SK-N-SH (cell line): Measurements from ENCODE around the gene USP14. TPM values are rescaled to one million over a fixed set of nuclear protein-coding genes. Genes with fewer than 3 reads are reported as not detected.

Experiments used
- CTCF ChIA-PET: fragments of 300-600, 350-600 bp; formaldehyde crosslinking; extraction: SDS; loops from one replicate; lab custom pipeline; 2021; lab: Yijun Ruan, JAX
- POLR2A ChIA-PET: fragments of 350-600 bp; sonication (Branson Sonifier 250); formaldehyde crosslinking; extraction: SDS; loops from one replicate; lab custom pipeline; 2020; ENCODE audit warnings: antibody characterized with exemption, inconsistent platforms; lab: Yijun Ruan, JAX
- DNase-seq: peaks from one replicate; pipeline ENCODE4 v3.0.0; 2012
- H2AFZ ChIP-seq: fragments of 200-600 bp; sonication (generic); 2 replicates; pipeline ENCODE4 v1.8.1; 2016; ENCODE audit warnings: antibody characterized with exemption, mild to moderate bottlenecking, low read depth
- H3F3A ChIP-seq: fragments of 200-600 bp; sonication (generic); replicated peaks from 2 replicates; pipeline ENCODE3; 2016; ENCODE audit warnings: antibody characterized with exemption, mild to moderate bottlenecking; ENCODE audit not compliant: insufficient read depth
- H3K27ac ChIP-seq, 2 experiments: fragments of 200-500 bp in 1 of 2; fragments of 200-600 bp in 1 of 2; sonication (Bioruptor generic) in 1 of 2; sonication (generic), shearing (Covaris generic) in 1 of 2; 2 replicates each; pipeline versions ENCODE4 v1.5.1 to v1.6.1; 2014 to 2016; ENCODE audit warnings: low read depth in 2 of 2, inconsistent platforms in 1 of 2, low read length in 1 of 2, mild to moderate bottlenecking in 1 of 2, mixed read lengths in 1 of 2
- H3K27me3 ChIP-seq: fragments of 200-600 bp; sonication (generic), shearing (Covaris generic); 2 replicates; pipeline ENCODE4 v1.6.1; 2016; ENCODE audit warnings: mixed run types; ENCODE audit not compliant: insufficient read depth
- H3K36me3 ChIP-seq, 2 experiments: fragments of 200-500 bp in 1 of 2; fragments of 200-600 bp in 1 of 2; sonication (Bioruptor generic) in 1 of 2; sonication (generic) in 1 of 2; replicated peaks in 1 of 2; 2 replicates each; pipeline versions ENCODE3 to v1.5.1; 2014 to 2016; ENCODE audit warnings: low read length in 1 of 2, mild to moderate bottlenecking in 1 of 2; ENCODE audit not compliant: insufficient read depth in 2 of 2, control insufficient read depth in 1 of 2
- H3K4me1 ChIP-seq, 2 experiments: fragments of 200-500 bp in 1 of 2; fragments of 200-600 bp in 1 of 2; sonication (Bioruptor generic) in 1 of 2; sonication (generic), shearing (Covaris generic) in 1 of 2; 2 replicates each; pipeline versions ENCODE4 v1.5.1 to v1.6.1; 2014 to 2016; ENCODE audit warnings: low read depth in 1 of 2, low read length in 1 of 2, mixed run types in 1 of 2; ENCODE audit not compliant: insufficient read depth in 2 of 2, control insufficient read depth in 1 of 2
- H3K4me2 ChIP-seq: fragments of 200-600 bp; sonication (generic), shearing (Covaris generic); 2 replicates; pipeline ENCODE4 v1.6.1; 2017; ENCODE audit warnings: mixed run types
- H3K4me3 ChIP-seq, 2 experiments: fragments of 200-500 bp in 1 of 2; fragments of 200-600 bp in 1 of 2; sonication (Bioruptor generic) in 1 of 2; sonication (generic), shearing (Covaris generic) in 1 of 2; 2 replicates each; pipeline versions ENCODE4 v1.5.1 to v1.8.1; 2014 to 2016; ENCODE audit warnings: low read depth in 2 of 2, inconsistent platforms in 1 of 2, low read length in 1 of 2, mild to moderate bottlenecking in 1 of 2, mixed read lengths in 1 of 2, moderate library complexity in 1 of 2
- H3K79me2 ChIP-seq: fragments of 200-600 bp; sonication (generic); 2 replicates; pipeline ENCODE4 v1.8.1; 2017; ENCODE audit warnings: mild to moderate bottlenecking; ENCODE audit not compliant: insufficient read depth
- H3K9ac ChIP-seq: fragments of 200-600 bp; sonication (generic); 2 replicates; pipeline ENCODE4 v1.6.1; 2017; ENCODE audit warnings: mixed run types
- H3K9me2 ChIP-seq: fragments of 200-600 bp; sonication (generic); 2 replicates; pipeline ENCODE4 v1.6.1; 2017; ENCODE audit warnings: mixed run types
- H3K9me3 ChIP-seq: fragments of 200-600 bp; sonication (generic); 2 replicates; pipeline ENCODE4 v1.6.1; 2017; ENCODE audit warnings: mixed run types, mild to moderate bottlenecking, moderate library complexity
- H4K20me1 ChIP-seq: fragments of 200-600 bp; sonication (generic); 2 replicates; pipeline ENCODE4 v1.6.1; 2017; ENCODE audit warnings: mild to moderate bottlenecking, mixed run types; ENCODE audit not compliant: insufficient read depth
- ELF1 ChIP-seq: IDR thresholded peaks from 2 replicates; pipeline ENCODE4 v1.4.0; 2012
- EP300 ChIP-seq, 2 experiments: IDR thresholded peaks; 2 replicates each; pipeline versions ENCODE4 v1.4.0 to v1.6.1; 2012; ENCODE audit warnings: borderline replicate concordance in 1 of 2, low read depth in 1 of 2, low read length in 1 of 2
- FOXM1 ChIP-seq: IDR thresholded peaks from 2 replicates; pipeline ENCODE4 v1.4.0; 2012; ENCODE audit warnings: low read depth, mild to moderate bottlenecking
- GABPA ChIP-seq: IDR thresholded peaks from 2 replicates; pipeline ENCODE4 v1.4.0; 2012; ENCODE audit warnings: low read depth, mild to moderate bottlenecking
- NFIC ChIP-seq: IDR thresholded peaks from 2 replicates; pipeline ENCODE4 v1.4.0; 2012; ENCODE audit warnings: borderline replicate concordance
- RFX5 ChIP-seq: IDR thresholded peaks from 2 replicates; pipeline ENCODE4 v1.6.1; 2012; ENCODE audit warnings: mild to moderate bottlenecking, improper control_type of control experiment, low read length
- RXRA ChIP-seq: IDR thresholded peaks from 2 replicates; pipeline ENCODE4 v1.4.0; 2012; ENCODE audit warnings: low read depth, mild to moderate bottlenecking, borderline replicate concordance
- SMC3 ChIP-seq: IDR thresholded peaks from 2 replicates; pipeline ENCODE4 v1.6.1; 2012; ENCODE audit warnings: low read depth, low read length, improper control_type of control experiment
- TAF1 ChIP-seq: IDR thresholded peaks from 2 replicates; pipeline ENCODE4 v1.6.1; 2012; ENCODE audit warnings: low read depth, mild to moderate bottlenecking, low read length, moderate library complexity, borderline replicate concordance
- WGBS: methylation state at CpG from one replicate; pipeline ENCODE4 v1.1.6; 2017; ENCODE audit warnings: low lambda C conversion rate; 5-methylcytosine and 5-hydroxymethylcytosine counted together
- polyA plus RNA-seq, 3 experiments: library from polyadenylated mRNA; depleted of rRNA; stranded (reverse); fragments of >200 nt; gene quantifications; 2 replicates each; pipeline ENCODE4 v1.2.3, GENCODE V29; 2012
- TF ChIP-seq, protein P1 (sequence below): fragments of 200-600 bp; sonication (generic); IDR thresholded peaks from 2 replicates; pipeline ENCODE4 v1.6.1; 2017; ENCODE audit warnings: antibody characterized with exemption, mild to moderate bottlenecking, moderate library complexity
- TF ChIP-seq, protein P2 (sequence below): IDR thresholded peaks from 2 replicates; pipeline ENCODE4 v1.6.1; 2012; ENCODE audit warnings: mild to moderate bottlenecking, low read depth, low read length, moderate library complexity
- TF ChIP-seq, protein P3 (sequence below): IDR thresholded peaks from 2 replicates; pipeline ENCODE4 v1.4.0; 2012; ENCODE audit warnings: low read depth, borderline replicate concordance
- TF ChIP-seq, protein P4 (sequence below): IDR thresholded peaks from 2 replicates; pipeline ENCODE4 v1.4.0; 2012; ENCODE audit warnings: low read depth

USP14 gene
- polyA plus RNA-seq, 1 of the 3 experiments (the other 2 are of a cell fraction) = 22.0 TPM

DNA sequence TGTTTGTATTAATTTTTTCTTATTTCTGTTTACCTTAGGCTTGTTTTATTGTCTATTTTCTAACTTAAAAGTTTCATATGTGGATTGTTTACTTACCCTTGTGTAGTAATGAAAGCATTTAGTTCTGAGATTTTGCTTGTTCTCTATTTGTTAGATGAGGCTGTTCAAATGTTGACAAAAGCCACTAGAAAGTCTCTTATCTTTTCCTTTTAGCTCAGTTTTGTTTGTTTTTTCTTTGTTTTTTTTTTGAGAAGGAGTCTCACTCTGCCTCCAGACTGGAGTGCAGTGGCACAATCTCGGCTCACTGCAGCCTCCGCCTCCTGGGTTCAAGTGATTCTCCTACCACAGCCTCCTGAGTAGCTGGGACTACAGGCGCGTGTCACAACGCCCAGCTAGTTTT is 30.9 kb downstream of the USP14 start (continued):
- TF ChIP-seq, protein P1, sequence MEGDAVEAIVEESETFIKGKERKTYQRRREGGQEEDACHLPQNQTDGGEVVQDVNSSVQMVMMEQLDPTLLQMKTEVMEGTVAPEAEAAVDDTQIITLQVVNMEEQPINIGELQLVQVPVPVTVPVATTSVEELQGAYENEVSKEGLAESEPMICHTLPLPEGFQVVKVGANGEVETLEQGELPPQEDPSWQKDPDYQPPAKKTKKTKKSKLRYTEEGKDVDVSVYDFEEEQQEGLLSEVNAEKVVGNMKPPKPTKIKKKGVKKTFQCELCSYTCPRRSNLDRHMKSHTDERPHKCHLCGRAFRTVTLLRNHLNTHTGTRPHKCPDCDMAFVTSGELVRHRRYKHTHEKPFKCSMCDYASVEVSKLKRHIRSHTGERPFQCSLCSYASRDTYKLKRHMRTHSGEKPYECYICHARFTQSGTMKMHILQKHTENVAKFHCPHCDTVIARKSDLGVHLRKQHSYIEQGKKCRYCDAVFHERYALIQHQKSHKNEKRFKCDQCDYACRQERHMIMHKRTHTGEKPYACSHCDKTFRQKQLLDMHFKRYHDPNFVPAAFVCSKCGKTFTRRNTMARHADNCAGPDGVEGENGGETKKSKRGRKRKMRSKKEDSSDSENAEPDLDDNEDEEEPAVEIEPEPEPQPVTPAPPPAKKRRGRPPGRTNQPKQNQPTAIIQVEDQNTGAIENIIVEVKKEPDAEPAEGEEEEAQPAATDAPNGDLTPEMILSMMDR = no peak
- TF ChIP-seq, protein P2, sequence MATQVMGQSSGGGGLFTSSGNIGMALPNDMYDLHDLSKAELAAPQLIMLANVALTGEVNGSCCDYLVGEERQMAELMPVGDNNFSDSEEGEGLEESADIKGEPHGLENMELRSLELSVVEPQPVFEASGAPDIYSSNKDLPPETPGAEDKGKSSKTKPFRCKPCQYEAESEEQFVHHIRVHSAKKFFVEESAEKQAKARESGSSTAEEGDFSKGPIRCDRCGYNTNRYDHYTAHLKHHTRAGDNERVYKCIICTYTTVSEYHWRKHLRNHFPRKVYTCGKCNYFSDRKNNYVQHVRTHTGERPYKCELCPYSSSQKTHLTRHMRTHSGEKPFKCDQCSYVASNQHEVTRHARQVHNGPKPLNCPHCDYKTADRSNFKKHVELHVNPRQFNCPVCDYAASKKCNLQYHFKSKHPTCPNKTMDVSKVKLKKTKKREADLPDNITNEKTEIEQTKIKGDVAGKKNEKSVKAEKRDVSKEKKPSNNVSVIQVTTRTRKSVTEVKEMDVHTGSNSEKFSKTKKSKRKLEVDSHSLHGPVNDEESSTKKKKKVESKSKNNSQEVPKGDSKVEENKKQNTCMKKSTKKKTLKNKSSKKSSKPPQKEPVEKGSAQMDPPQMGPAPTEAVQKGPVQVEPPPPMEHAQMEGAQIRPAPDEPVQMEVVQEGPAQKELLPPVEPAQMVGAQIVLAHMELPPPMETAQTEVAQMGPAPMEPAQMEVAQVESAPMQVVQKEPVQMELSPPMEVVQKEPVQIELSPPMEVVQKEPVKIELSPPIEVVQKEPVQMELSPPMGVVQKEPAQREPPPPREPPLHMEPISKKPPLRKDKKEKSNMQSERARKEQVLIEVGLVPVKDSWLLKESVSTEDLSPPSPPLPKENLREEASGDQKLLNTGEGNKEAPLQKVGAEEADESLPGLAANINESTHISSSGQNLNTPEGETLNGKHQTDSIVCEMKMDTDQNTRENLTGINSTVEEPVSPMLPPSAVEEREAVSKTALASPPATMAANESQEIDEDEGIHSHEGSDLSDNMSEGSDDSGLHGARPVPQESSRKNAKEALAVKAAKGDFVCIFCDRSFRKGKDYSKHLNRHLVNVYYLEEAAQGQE = no peak
- TF ChIP-seq, protein P3, sequence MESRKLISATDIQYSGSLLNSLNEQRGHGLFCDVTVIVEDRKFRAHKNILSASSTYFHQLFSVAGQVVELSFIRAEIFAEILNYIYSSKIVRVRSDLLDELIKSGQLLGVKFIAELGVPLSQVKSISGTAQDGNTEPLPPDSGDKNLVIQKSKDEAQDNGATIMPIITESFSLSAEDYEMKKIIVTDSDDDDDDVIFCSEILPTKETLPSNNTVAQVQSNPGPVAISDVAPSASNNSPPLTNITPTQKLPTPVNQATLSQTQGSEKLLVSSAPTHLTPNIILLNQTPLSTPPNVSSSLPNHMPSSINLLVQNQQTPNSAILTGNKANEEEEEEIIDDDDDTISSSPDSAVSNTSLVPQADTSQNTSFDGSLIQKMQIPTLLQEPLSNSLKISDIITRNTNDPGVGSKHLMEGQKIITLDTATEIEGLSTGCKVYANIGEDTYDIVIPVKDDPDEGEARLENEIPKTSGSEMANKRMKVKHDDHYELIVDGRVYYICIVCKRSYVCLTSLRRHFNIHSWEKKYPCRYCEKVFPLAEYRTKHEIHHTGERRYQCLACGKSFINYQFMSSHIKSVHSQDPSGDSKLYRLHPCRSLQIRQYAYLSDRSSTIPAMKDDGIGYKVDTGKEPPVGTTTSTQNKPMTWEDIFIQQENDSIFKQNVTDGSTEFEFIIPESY = no peak
- no peak for TF ChIP-seq RFX5
- TF ChIP-seq, all 33 proteins: peak for 0

DNA sequence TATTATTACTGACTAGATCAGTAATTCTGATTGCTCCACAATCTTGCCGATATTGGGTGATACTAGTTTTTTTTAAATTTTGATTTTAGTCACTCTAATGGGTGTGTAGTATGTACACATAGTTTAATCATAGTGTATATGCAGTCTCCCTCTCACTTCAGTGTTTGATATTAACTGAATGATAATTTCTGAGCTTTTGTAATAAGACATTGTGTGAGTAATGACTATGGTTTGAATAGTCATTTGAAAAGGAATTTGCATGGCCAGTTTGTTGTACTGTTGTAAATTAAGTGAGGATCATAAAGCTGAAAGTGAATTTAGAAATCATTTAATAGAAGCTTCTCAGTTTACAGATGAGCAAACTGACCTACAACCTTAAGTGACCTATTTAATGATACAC is 33.4 kb downstream of the USP14 start:
- Histone ChIP-seq H3K9me2 (no peaks in the 10 kb centered on the region), H3K27ac (no peak overlapping the region), H3K36me3 (peaks cover 13 to 34% of the 10 kb centered on the region in 2 experiments), H2AFZ (no peak overlapping the region), H3K4me3 (no peak overlapping the region), H3K27me3 (no peaks in the 10 kb centered on the region), H3K9me3 (no peaks in the 10 kb centered on the region), H3K9ac (no peak overlapping the region), H4K20me1 (no peaks in the 10 kb centered on the region), H3K79me2 (peaks cover 68% of the 10 kb centered on the region), H3K4me1 (peaks cover 0 to 5% of the 10 kb centered on the region in 2 experiments; a peak in 2 of 4 replicates), H3K4me2 (no peak overlapping the region), H3F3A (no peaks in the 10 kb centered on the region)
- 86% methylated on average over 1 of the region's 1 CpG for WGBS
- CTCF ChIA-PET = no interaction called here
- no peak for DNase-seq
- POLR2A ChIA-PET = no interaction called here
- TF ChIP-seq, protein P4, sequence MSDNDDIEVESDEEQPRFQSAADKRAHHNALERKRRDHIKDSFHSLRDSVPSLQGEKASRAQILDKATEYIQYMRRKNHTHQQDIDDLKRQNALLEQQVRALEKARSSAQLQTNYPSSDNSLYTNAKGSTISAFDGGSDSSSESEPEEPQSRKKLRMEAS = no peak
- TF ChIP-seq ELF1 = no peak
- no peak for TF ChIP-seq RFX5
- TF ChIP-seq, protein P3 = no peak
- TF ChIP-seq TAF1 = no peak
- no peak for TF ChIP-seq EP300 (IDR thresholded peaks at IDR 0.05; ENCODE audit: borderline replicate concordance in 1 of 2, low read depth in 1 of 2, low read length in 1 of 2)
- no peak for TF ChIP-seq GABPA
- TF ChIP-seq NFIC = no peak
- no peak for TF ChIP-seq RXRA
- TF ChIP-seq SMC3 = no peak
- no peak for TF ChIP-seq FOXM1
- TF ChIP-seq, all 33 proteins: peak for 0
